ENCODE results near the gene ELL2. TPM values are rescaled to one million over a fixed set of nuclear protein-coding genes. Genes with fewer than 3 reads are reported as not detected.
"Not testable (repeated sequence)": the region's sequence is repeated elsewhere in the genome, so short reads cannot be mapped to it uniquely, and the experiment has no call there.

ELL2 gene
- total RNA-seq, 2 donors from 2014 or later, result 39.1 to 77.7 TPM

DNA sequence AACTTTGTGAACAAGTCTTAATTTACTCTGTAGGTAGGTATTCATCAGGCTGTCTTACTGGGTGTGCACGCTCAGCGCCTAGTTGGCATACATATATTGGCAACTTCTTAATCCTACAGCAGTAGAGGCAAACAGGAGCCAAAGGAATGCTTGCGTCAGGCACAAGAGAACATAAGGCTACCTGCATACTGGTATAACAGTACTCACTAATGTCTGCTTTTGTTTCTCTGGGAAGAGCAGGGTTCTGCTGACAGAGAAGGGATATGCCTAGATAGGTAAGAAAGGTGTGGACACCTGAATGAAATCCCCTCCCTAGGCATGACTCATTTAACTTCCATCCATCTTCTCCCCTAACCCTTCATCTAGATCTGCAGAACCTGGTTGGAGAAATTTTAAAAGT, 40.1 kb downstream of the ELL2 start:
- intact Hi-C loops (cut with DNase I), result no loop called here
- no peak for DNase-seq
- no peak for ATAC-seq

DNA sequence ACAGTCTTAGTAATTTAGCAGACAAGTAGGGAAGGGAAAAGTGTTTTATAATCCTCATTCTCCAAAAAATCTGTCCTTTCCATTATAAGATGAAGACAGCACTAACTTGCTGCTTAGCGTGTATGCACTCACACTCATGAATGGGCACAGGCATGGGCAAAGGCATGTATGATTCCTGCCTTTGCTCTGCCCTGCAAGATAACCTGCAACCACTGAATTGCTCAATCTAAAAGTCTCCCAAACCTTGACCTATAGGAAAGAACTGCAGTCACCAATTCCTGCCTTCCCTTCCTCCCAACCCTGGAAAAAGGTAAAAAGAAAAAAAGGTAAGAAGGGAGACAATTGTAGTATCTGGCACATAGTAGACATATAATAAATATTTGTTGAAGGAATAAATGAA, 40.8 kb downstream of the ELL2 start:
- intact Hi-C loops (cut with DNase I), result no loop called here
- ATAC-seq (no peak), DNase-seq (no peak)

DNA sequence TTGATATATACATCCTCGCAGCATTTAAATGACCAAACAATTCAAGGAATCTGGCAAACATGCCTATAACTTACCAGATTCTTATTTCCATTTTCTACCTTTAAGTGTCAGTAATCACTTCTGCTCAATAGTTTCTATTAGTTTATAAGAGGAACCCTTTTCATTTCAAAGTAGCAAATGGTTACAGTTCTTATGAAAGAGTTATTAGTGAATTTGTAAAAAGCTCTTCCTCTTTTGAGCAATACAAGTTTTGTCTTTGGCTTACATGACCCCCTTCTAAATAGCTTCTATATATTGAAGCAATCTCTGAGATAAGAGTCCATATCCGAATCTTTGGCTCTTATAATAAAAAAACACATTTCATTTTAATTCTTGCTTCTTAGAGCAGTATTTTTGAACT, 42.0 kb downstream of the ELL2 start:
- intact Hi-C loops (cut with DNase I), result no loop called here
- ATAC-seq (no peak), DNase-seq (no peak)

DNA sequence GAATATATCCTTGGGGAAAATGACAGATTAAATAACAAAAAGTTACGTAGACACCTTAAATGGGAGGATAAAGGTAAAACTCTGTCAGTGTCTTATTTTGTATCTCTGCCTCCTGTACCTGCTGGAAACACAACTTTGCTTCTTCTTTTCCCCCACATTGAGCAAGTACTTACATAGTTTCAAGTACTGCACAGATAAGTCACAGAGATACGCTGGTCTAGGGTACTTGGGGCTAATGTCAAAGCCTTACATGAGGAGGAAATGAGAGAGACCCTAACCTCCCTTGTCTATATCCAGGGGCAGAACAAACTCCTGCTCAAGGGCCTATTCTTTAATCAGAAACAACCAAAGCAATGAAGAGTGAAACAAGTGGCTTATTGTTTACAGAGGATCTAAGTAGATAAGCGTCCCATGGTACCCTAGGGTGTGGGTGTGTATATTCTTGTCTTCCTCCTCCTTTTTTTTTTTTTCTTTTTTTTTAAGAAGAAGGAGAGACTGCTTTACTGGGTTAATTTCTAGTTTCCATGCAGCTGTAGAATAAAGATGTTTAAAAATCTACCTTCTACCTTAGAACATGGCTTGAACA, 43.1 kb downstream of the ELL2 start:
- ATAC-seq, result no peak
- intact Hi-C loops (cut with DNase I), result no loop called here
- DNase-seq, result no peak

DNA sequence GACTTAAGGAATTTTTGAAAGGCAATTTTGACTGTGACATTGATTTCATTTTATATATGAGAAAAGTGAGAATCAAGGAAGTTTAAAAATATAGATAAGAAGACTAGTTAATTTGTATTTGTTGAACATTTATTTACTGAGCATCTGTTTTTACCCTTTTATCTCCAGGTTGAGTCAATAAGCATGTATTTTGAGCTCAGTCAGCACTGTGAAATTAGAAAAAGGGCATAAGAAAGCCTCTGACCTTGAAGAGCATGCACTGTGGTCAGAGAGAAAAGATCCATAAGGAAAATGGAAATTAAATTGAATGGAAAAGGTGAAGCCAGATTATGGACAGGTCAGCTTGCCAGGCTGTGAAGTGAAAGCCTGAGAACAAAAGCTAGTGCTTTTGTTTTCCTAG, 44.4 kb downstream of the ELL2 start:
- ATAC-seq (no peak), DNase-seq (no peak)
- intact Hi-C loops (cut with DNase I), result no loop called here

DNA sequence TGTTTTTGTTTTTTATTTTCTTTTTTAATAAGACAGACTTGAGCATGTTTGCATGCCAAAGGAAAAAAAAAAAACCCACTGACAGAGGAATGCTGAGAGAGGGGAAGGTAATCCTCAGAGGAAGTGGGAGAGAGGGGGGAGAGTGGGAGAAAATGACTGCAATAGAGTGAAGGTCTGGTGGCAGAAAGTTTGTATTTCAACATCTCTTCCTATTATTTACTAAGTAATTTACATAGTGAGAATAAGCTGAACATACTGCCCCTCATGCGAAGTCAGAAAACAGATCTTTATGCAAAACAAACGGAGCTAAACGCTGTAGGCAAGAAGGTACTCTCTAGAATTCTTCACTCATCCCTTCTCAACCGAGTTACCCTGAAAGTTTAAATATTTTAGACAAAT, 45.0 kb downstream of the ELL2 start:
- intact Hi-C loops (cut with DNase I), result no loop called here
- ATAC-seq, result no peak
- DNase-seq, result no peak

DNA sequence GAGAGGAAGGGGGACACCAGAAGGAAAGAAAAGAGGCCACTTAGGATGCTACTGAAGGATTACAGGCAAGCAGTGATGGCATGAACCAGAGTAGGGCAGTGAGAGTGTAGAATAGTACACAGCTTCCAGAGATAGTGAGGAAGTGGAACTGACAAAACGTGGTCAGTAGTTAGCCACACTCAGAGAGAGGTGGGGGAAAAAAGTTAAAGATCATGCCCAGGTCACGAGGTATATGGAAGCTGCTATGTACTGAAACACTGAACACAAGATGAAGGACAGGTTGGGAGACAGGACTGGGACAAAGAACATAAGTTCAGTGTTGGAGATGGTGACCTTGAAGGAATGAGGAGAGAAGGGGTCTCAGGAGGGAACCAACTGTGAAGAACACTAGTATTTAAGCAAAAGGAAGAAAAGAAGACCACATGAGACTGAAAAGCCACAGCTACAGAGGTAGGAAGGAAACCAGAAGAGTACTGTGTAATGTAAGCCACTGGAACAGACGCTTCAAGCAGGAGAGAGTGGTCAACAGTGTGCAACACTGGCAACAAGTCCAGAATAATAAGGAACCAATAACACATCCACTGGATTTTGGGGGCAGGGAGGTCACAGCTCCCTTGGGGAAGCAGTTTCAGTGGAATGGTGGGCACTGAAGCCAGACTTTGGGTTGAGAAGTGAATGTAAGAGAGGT, 45.5 kb downstream of the ELL2 start:
- DNase-seq (no peak), ATAC-seq (no peak)
- intact Hi-C loops (cut with DNase I), result no loop called here

DNA sequence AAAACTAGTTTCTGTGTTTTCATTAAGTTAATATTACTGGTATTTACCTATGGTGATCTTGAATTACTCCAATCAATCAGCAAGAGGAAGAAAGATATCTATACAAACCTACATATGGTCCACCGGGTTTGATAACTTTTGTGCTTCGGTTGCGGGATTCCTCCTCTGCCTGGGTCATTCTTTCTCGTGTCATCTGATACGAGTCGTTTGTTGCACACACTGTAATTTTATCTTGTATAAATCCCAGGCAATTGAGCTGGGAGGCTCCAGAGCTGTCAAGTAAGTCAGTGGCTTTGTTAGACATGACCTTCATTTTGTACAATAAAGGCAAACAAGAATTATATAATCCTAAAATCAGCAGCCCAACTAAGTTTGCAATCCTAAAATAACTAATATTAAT, 48.0 kb downstream of the ELL2 start:
- DNase-seq (no peak), ATAC-seq (no peak)

DNA sequence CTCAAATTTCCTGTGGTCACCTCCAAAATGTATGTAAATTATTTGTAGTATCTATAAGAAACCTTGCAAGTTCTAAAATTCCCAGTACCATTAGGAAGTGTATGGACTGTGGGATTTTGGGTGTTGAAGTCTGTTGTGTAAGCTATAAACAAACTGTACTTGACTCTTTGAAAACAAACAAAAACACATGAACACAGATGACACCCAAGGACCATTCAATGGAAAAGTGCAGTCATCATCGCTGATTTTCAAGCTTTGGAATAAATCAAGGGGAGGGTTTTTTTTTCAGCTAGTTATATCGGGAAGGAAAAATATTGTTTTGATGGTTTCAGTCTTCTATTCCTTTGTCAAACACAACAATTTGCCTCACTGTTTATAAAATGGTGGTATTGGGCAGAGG, 49.6 kb downstream of the ELL2 start:
- intact Hi-C loops (cut with DNase I), result no loop called here
- no peak for ATAC-seq
- no peak for DNase-seq

More for the DNA sequence above, 48.0 kb downstream of the ELL2 start:
- intact Hi-C loops (cut with DNase I), result no loop called here

DNA sequence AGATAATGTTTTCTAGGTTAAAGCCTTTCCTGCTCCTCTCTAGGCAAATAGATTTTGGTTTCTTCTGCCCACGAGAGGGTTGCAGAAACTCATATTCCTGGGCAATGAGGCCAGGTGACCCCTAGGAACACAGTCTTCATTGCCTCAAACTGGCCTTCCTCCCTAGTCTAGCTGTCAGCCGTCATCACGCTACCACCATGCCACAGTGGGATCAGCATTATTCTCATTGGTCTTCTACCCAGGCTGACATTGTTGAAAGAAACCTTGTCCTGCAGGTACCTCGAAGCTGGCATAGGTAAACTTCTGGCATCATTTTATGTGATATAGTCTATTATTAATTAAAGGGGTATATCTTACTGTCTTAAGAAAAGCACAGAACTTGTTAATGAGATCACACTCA, 51.1 kb downstream of the ELL2 start:
- intact Hi-C loops (cut with DNase I), result no loop called here
- DNase-seq, result no peak
- ATAC-seq, result no peak

DNA sequence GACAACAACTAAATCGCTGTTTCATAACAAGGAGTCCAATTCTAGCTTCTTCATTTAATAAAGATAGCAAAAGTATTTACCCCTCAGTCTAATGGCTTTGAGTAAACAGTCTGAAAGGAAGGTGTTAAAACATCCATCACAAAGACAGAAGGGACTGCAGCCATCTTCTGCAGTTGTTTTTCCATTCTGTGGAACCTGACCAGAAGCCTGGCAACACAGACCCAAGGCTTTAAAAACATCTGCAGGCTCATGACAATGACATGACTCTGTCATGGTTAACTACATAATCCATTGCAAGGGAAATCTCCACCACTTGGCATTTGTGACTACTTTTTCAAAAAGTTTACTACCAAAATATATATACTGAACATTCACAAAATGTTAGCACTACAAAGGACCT, 51.9 kb downstream of the ELL2 start:
- DNase-seq, result no peak
- intact Hi-C loops (cut with DNase I), result loop anchor here in 1 of 2 donors (10.0 kb wide), 1 partner anchor 45 kb away; no protein-coding TSS in a partner anchor
- no peak for ATAC-seq

DNA sequence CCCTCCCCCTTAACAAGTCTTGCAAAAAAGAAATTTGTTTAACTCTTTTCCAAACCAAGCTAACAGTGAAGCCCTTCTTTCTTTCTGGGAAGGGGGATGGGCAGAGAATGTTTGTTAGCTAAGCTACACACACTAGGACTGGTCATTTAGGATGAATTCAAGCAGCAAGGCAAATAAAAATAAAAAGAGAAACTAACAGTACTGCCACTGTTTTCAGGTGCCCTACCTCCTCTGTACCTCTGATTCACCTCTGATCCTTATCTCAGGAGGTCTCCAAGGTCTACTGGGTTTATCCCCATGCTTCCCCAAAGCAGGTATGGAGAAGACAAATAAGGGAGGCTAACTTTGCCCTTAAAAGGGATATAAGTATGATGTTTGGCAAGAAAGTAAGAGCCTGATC, 52.9 kb downstream of the ELL2 start:
- intact Hi-C loops (cut with DNase I), result loop anchor here in 1 of 2 donors (10.0 kb wide), 1 partner anchor 46 kb away; no protein-coding TSS in a partner anchor
- DNase-seq, result no peak
- ATAC-seq, result no peak

DNA sequence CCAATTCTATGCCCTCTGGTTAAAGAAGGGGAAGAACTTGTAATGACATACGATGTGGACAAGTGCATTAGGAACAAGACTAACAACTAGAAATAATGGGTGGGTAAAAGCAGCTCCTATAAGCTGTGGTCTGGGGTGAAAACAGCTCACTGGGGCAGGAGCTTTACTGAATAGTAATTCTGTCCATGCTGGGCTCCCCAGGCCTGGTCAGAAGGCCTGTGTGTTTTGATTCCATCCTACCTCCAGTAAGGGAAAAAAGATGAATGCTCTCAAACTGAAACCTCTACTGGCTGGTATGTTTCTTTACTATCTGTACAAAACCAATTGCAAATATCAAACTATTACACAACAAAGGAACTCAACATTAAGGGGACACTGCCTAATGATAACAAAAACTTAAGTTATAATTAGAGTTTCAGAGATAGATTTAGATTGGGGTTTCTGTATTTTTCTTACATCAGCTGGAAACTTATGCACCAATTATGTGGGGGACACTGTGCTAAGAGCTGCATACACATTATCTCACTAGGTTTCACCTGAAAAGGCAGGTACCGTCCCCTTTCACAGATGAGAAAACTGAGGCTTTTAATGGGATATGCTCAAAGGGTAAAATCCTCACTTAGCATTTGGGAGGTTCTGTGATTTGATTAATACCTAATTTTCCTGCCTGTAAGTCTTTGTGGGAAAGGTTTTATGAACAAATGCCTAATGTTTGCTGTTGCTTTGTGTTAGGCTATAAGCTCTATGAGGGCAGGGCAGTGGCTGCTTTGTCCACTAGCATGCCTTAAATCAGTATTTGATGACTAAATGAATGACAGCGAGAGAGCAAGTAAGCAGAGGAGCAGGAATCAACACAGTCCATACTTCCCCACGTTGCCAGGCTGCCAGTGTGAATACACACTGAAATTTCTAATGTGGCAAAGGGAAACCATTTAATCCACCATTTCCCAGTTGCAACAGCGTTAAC, 53.6 kb downstream of the ELL2 start:
- no peak for ATAC-seq
- intact Hi-C loops (cut with DNase I), result loop anchor here in 1 of 2 donors (10.0 kb wide), 1 partner anchor 47 kb away; no protein-coding TSS in a partner anchor
- DNase-seq, result no peak

DNA sequence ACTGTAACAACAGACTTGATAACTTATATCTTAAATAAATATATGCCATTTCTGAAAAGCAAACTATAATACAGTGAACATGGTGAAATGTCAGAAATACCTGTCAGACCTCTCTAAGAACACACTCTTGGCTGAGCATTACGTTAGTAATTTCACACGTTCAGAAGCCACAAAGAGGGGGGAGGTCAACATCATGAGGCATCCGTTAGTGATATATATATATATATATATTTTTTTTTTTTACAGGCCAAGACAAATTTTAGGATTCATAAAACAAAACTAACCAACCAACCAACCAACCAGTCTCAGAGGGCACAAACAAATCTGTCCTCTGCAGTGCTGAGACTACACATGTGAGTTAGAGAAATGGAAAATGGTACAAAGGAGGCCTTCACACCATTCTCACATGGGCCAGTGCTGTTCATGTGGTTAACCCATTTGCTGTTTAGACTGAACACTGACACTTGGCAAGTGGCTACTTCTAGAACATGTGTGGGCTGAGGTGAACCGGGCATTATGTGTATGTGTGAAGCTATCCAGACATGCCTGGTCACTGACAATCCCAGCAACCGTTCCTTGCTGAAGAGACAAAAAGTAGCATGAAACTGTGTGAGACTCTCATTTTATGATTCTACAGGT, 54.5 kb downstream of the ELL2 start:
- intact Hi-C loops (cut with DNase I), result loop anchor here in 1 of 2 donors (10.0 kb wide), 1 partner anchor 48 kb away; no protein-coding TSS in a partner anchor
- ATAC-seq (peak in 1 of 2 donors; percentile 11), DNase-seq (no peak)

DNA sequence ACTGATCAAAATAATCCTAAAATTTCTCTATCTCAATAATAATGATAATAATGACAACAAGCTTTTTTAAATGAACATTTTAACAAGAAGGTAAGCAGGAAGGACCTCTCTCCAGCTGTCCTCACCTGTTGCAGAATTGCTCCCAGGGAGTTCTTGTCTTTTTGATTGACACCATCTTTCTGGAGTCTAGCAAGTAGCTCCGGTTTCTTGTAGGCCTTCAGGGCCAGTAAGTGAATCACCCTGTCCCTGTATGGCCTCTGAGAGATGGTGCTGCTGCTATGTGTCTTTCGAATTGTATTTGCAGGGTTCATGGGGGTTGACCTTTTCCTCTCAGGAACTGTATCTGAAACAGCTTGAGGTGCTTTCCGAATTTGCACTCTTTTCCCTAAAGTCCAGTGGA, 55.3 kb downstream of the ELL2 start:
- intact Hi-C loops (cut with DNase I), result loop anchor here in 1 of 2 donors (10.0 kb wide), 1 partner anchor 48 kb away; no protein-coding TSS in a partner anchor
- not testable (repeated sequence) for DNase-seq, ATAC-seq

DNA sequence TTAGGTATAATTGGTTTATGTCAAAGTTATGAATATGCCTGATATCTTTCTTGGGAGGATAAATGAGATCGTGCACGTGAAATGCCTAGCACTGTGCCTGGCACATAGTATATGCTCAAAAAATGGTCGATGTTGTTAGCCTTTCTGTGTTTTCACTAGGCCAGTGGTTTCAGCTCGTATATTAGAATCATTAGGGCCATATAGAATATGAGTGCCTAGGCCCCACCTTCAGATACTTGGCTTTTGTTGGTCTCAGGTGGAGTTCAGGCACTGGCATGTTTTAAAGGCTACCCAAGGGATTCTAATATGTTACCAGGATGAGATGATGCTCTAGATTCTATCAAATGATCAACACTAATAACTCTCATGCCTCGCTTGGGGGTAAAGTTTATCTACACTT, 56.8 kb downstream of the ELL2 start:
- no peak for DNase-seq
- intact Hi-C loops (cut with DNase I), result loop anchor here in 1 of 2 donors (10.0 kb wide), 1 partner anchor 50 kb away; no protein-coding TSS in a partner anchor
- ATAC-seq, result no peak

DNA sequence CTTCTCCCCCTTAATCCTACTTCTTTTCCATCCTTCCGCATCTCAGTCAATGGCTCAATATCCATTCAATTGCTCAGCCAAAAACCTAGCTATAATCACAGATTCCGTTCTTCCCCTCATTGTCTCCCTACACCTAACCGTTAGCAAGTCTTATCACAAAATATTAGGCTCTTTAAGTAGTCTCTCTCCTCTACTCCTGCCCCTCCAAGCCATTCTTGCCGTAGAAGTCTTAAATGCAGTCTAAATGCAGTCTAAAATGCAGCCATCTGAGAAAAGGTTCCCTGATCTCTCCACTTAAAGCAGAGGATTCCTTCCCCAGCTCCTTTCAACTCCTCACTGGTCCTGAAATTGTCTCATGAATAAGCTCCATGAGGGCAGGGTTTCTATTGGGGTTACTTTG, 57.8 kb downstream of the ELL2 start:
- DNase-seq (no peak), ATAC-seq (no peak)
- intact Hi-C loops (cut with DNase I), result loop anchor here in 1 of 2 donors (10.0 kb wide), 1 partner anchor 51 kb away; no protein-coding TSS in a partner anchor

DNA sequence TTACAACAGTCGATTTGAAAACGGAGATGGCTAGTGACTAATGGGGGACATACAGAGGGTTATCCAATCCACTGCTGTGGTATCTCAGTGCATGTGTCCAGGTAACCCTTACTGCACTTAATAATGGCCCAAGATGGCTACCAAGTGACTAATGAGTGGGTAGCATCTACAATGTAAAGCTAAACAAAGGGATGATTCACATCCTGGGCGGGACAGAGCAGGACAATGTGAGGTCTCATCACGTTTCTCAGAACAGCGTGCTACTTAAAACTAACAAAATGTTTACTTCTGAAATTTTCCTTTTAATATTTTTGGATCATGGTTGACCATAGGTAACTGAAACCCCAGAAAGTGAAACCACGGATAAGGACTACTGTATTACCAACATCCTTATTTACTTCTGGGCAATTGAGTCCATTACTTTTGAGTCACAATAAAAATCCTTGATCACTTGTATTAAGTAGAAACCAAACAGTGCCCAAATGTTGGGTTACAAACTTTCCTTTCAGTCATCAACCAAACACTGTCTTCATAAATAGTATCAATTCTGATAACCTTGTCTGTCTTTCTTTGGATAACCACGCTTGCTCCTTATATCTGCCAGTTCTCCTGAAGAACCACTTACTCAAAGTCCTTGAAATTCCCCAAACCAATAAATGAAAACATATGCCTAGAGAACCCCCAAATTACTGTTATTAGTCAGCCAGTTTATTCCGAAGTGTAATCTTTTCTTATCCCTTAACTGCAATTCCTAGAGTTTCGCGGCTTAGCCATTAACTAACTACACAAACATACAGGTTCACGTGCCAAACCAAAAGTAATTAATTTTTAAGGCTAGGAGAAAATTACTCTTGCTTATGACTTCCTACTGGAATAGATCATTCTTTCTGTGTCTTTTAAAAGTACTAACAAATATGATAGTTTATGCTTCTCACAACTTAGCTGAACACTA, 59.7 kb downstream of the ELL2 start:
- DNase-seq (no peak), ATAC-seq (no peak)
- intact Hi-C loops (cut with DNase I), result loop anchor here in 1 of 2 donors (10.0 kb wide), 1 partner anchor 53 kb away; no protein-coding TSS in a partner anchor

All from left cardiac atrium (tissue), 4 donors.